Skeletal muscle satellite cell (primary cell): ENCODE measurements around the gene CTXND2.
"Not testable (repeated sequence)": the region's sequence is repeated elsewhere in the genome, so short reads cannot be mapped to it uniquely, and the experiment has no call there.

ENCODE experiments used
- H3K27me3 ChIP-seq: 2 replicates; pipeline ENCODE4 v1.7.0; 2013; ENCODE audit warnings: low read length; ENCODE audit not compliant: control insufficient read depth, insufficient read depth
- H3K36me3 ChIP-seq: 2 replicates; pipeline ENCODE4 v1.7.0; 2013; ENCODE audit warnings: mild to moderate bottlenecking, control low read depth, low read length; ENCODE audit not compliant: insufficient read depth
- H3K4me1 ChIP-seq: 2 replicates; pipeline ENCODE4 v1.7.0; 2013; ENCODE audit warnings: low read length; ENCODE audit not compliant: control insufficient read depth, insufficient read depth
- H3K4me2 ChIP-seq: 2 replicates; pipeline ENCODE4 v1.7.0; 2013; ENCODE audit warnings: mild to moderate bottlenecking, low read length
- H3K4me3 ChIP-seq: 2 replicates; pipeline ENCODE4 v1.7.0; 2013; ENCODE audit warnings: low read length
- H3K9ac ChIP-seq: 2 replicates; pipeline ENCODE4 v1.7.0; 2013; ENCODE audit warnings: mild to moderate bottlenecking, low read depth, low read length, moderate library complexity
- H3K9me3 ChIP-seq: replicated peaks from 2 replicates; pipeline ENCODE4 v1.7.0; 2013; ENCODE audit warnings: mild to moderate bottlenecking, control low read depth, low read length

The CTXND2 gene

GRCh38 chr1:150895618-150896017 is 8.7 kb downstream of the CTXND2 start:
- no peak overlapping the region for H3K9ac ChIP-seq
- peak overlapping the region; percentile 11 for H3K4me2 ChIP-seq
- H3K27me3 ChIP-seq, result no peaks in the 10 kb centered on the region
- no peaks in the 10 kb centered on the region for H3K36me3 ChIP-seq
- H3K4me3 ChIP-seq, result no peak overlapping the region
- peaks cover 8% of the 10 kb centered on the region for H3K4me1 ChIP-seq
- H3K9me3 ChIP-seq, result no peaks in the 10 kb centered on the region

- H3K4me2 ChIP-seq, H3K4me1 ChIP-seq, H3K27me3 ChIP-seq, H3K4me3 ChIP-seq, H3K9me3 ChIP-seq, H3K9ac ChIP-seq, H3K36me3 ChIP-seq: not testable (repeated sequence)
These were observed 12.9 kb downstream of the CTXND2 start for GRCh38 chr1:150899795-150900194.

GRCh38 chr1:150902346-150902745 is 15.4 kb downstream of the CTXND2 start:
- Histone ChIP-seq H3K4me3 (no peak overlapping the region), H3K9me3 (no peaks in the 10 kb centered on the region), H3K27me3 (peaks cover 3% of the 10 kb centered on the region), H3K9ac (no peak overlapping the region), H3K36me3 (no peaks in the 10 kb centered on the region), H3K4me1 (no peaks in the 10 kb centered on the region), H3K4me2 (no peak overlapping the region)

GRCh38 chr1:150902751-150903150 is 15.8 kb downstream of the CTXND2 start:
- H3K27me3 ChIP-seq, result peaks cover 3% of the 10 kb centered on the region
- H3K4me1 ChIP-seq, result no peaks in the 10 kb centered on the region

GRCh38 chr1:150905301-150905700 is 18.4 kb downstream of the CTXND2 start:
- no peak overlapping the region for H3K9ac ChIP-seq
- H3K27me3 ChIP-seq, result peaks cover 3% of the 10 kb centered on the region
- H3K4me1 ChIP-seq, result no peaks in the 10 kb centered on the region
- H3K4me3 ChIP-seq, result no peak overlapping the region
- H3K4me2 ChIP-seq, result no peak overlapping the region
- H3K36me3 ChIP-seq, result no peaks in the 10 kb centered on the region
- no peaks in the 10 kb centered on the region for H3K9me3 ChIP-seq

More at GRCh38 chr1:150902751-150903150, 15.8 kb downstream of the CTXND2 start:
- no peaks in the 10 kb centered on the region for H3K36me3 ChIP-seq
- H3K9ac ChIP-seq, result no peak overlapping the region
- no peak overlapping the region for H3K4me2 ChIP-seq
- no peak overlapping the region for H3K4me3 ChIP-seq
- H3K9me3 ChIP-seq, result no peaks in the 10 kb centered on the region

GRCh38 chr1:150906329-150906728 is 19.4 kb downstream of the CTXND2 start:
- Histone ChIP-seq H3K4me2 (no peak overlapping the region), H3K27me3 (peaks cover 3% of the 10 kb centered on the region), H3K9me3 (no peaks in the 10 kb centered on the region), H3K36me3 (no peaks in the 10 kb centered on the region), H3K4me3 (no peak overlapping the region), H3K9ac (no peak overlapping the region), H3K4me1 (no peaks in the 10 kb centered on the region)

GRCh38 chr1:150906813-150907212 is 19.9 kb downstream of the CTXND2 start:
- H3K4me2 ChIP-seq, result no peak overlapping the region
- H3K9ac ChIP-seq, result no peak overlapping the region
- no peak overlapping the region for H3K4me3 ChIP-seq
- no peaks in the 10 kb centered on the region for H3K9me3 ChIP-seq
- H3K4me1 ChIP-seq, result no peaks in the 10 kb centered on the region
- H3K27me3 ChIP-seq, result peaks cover 3% of the 10 kb centered on the region
- no peaks in the 10 kb centered on the region for H3K36me3 ChIP-seq

GRCh38 chr1:150909585-150910180 is 22.7 kb downstream of the CTXND2 start:
- no peak overlapping the region for H3K9ac ChIP-seq
- no peaks in the 10 kb centered on the region for H3K9me3 ChIP-seq
- H3K4me3 ChIP-seq, result no peak overlapping the region
- no peaks in the 10 kb centered on the region for H3K4me1 ChIP-seq
- no peaks in the 10 kb centered on the region for H3K36me3 ChIP-seq
- H3K4me2 ChIP-seq, result no peak overlapping the region
- H3K27me3 ChIP-seq, result peaks cover 3% of the 10 kb centered on the region

- Histone ChIP-seq H3K9me3 (no peaks in the 10 kb centered on the region), H3K36me3 (no peaks in the 10 kb centered on the region), H3K4me1 (no peaks in the 10 kb centered on the region), H3K4me3 (no peak overlapping the region), H3K9ac (no peak overlapping the region), H3K4me2 (no peak overlapping the region), H3K27me3 (no peaks in the 10 kb centered on the region)
These were observed 25.7 kb downstream of the CTXND2 start for GRCh38 chr1:150912623-150913022.

GRCh38 chr1:150917387-150917786 is 30.5 kb downstream of the CTXND2 start:
- Histone ChIP-seq H3K27me3 (no peaks in the 10 kb centered on the region), H3K4me3 (no peak overlapping the region), H3K36me3 (no peaks in the 10 kb centered on the region), H3K4me2 (no peak overlapping the region), H3K4me1 (peaks cover 2% of the 10 kb centered on the region), H3K9me3 (no peaks in the 10 kb centered on the region), H3K9ac (no peak overlapping the region)

- H3K9ac ChIP-seq, result peak overlapping the region; percentile 15
- H3K4me2 ChIP-seq, result no peak overlapping the region
These were observed 35.6 kb downstream of the CTXND2 start for GRCh38 chr1:150922519-150922975.

GRCh38 chr1:150925080-150925479 is 38.1 kb downstream of the CTXND2 start:
- H3K9me3 ChIP-seq, result no peaks in the 10 kb centered on the region
- H3K4me2 ChIP-seq, result no peak overlapping the region
- H3K36me3 ChIP-seq, result peaks cover 19% of the 10 kb centered on the region
- H3K27me3 ChIP-seq, result no peaks in the 10 kb centered on the region
- H3K4me3 ChIP-seq, result no peak overlapping the region
- H3K4me1 ChIP-seq, result peaks cover 16% of the 10 kb centered on the region
- H3K9ac ChIP-seq, result no peak overlapping the region

More at GRCh38 chr1:150922519-150922975, 35.6 kb downstream of the CTXND2 start:
- H3K36me3 ChIP-seq, result peaks cover 3% of the 10 kb centered on the region
- no peak overlapping the region for H3K4me3 ChIP-seq
- no peaks in the 10 kb centered on the region for H3K9me3 ChIP-seq
- H3K27me3 ChIP-seq, result no peaks in the 10 kb centered on the region
- peaks cover 16% of the 10 kb centered on the region for H3K4me1 ChIP-seq
